GM21717 (cell line): ENCODE measurements around the gene NUDT3.
"Not testable (repeated sequence)": the region's sequence is repeated elsewhere in the genome, so short reads cannot be mapped to it uniquely, and the experiment has no call there.

ENCODE experiments used
- ATAC-seq: cut with Tn5 transposase; IDR thresholded peaks from one replicate; pipeline ENCODE4 v1.9.1; 2021; ENCODE audit warnings: mild to moderate bottlenecking, moderate library complexity; ENCODE audit not compliant: unreplicated experiment

The NUDT3 gene

GRCh38 chr6:34392497-34393190 is at the start of gene NUDT3:
Gene NUDT3, minus strand, starts transcription at chr6:34392669. Its CDS starts 307 bp downstream, at chr6:34392362.
- ATAC-seq: peak; percentile 79

GRCh38 chr6:34441526-34441925 is 49.1 kb upstream of the NUDT3 start:
- ATAC-seq: no peak

GRCh38 chr6:34439442-34439841 is 47.0 kb upstream of the NUDT3 start:
- ATAC-seq: no peak

- no peak for ATAC-seq
Measured at GRCh38 chr6:34438705-34439104, 46.2 kb upstream of the NUDT3 start.

- no peak for ATAC-seq
Measured at GRCh38 chr6:34437644-34437970, 45.1 kb upstream of the NUDT3 start.

GRCh38 chr6:34436803-34437643 is 44.6 kb upstream of the NUDT3 start:
- ATAC-seq: no peak

- no peak for ATAC-seq
Measured at GRCh38 chr6:34435916-34436315, 43.4 kb upstream of the NUDT3 start.

GRCh38 chr6:34425498-34426410 is 33.3 kb upstream of the NUDT3 start, which contains the start of gene RPS10:
Gene RPS10, minus strand, starts transcription at chr6:34426069. Its CDS starts 848 bp downstream, at chr6:34425221.
- peak; percentile 89 for ATAC-seq

GRCh38 chr6:34425132-34425497 is 32.6 kb upstream of the NUDT3 start:
- no peak for ATAC-seq

GRCh38 chr6:34424200-34425131 is 32.0 kb upstream of the NUDT3 start:
- no peak for ATAC-seq

GRCh38 chr6:34423254-34423653 is 30.8 kb upstream of the NUDT3 start:
- ATAC-seq: no peak

GRCh38 chr6:34418367-34418766 is 25.9 kb upstream of the NUDT3 start:
- ATAC-seq: no peak

- ATAC-seq: no peak
Measured at GRCh38 chr6:34416877-34417371, 24.5 kb upstream of the NUDT3 start.

GRCh38 chr6:34414999-34415858 is 22.8 kb upstream of the NUDT3 start:
- ATAC-seq: no peak

- ATAC-seq: no peak
Measured at GRCh38 chr6:34412643-34413214, 20.3 kb upstream of the NUDT3 start.

- no peak for ATAC-seq
Measured at GRCh38 chr6:34412016-34412415, 19.5 kb upstream of the NUDT3 start.

GRCh38 chr6:34407915-34408314 is 15.4 kb upstream of the NUDT3 start:
- ATAC-seq: not testable (repeated sequence)

- no peak for ATAC-seq
Measured at GRCh38 chr6:34396518-34396917, 4.0 kb upstream of the NUDT3 start.

- no peak for ATAC-seq
Measured at GRCh38 chr6:34393966-34394305, 1.5 kb upstream of the NUDT3 start.
